ENCODE measurements around the gene DDX10.

DNA sequence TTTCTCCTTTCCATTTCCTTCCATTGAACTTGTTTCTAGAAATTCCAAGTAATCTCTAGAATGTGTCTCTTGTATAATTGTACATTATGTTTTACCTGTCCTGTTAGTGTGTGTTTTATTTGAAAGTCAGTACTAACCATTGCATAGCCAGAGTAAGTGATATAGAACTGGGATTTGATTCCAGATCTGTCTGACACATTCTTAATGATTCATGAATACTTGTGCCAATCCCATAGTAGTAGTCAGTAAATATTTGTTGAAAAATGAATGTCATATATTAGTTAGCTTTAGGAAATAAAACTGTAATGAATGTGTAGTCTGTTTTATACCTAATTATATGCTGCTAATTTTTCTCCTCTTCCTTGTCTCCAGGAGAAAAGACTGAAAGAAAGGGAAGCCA lies 186.9 kb downstream of the DDX10 start:
- TF ChIP-seq CTCF (conservative IDR thresholded peaks at IDR 0.05; ENCODE audit: low read depth in 2 of 2) (no peak), REST (IDR thresholded peaks at IDR 0.05; ENCODE audit: unreplicated experiment) (no peak), ZNF331 (CRISPR knock-in tag; IDR thresholded peaks at IDR 0.05; ENCODE audit: low read depth) (no peak), EZH2 (IDR thresholded peaks at IDR 0.05; ENCODE audit: low read depth, unreplicated experiment) (no peak), POLR2AphosphoS5 (IDR thresholded peaks at IDR 0.05; ENCODE audit: low read depth) (no peak), ZNF114 (CRISPR knock-in tag; IDR thresholded peaks at IDR 0.05) (no peak), EZH2phosphoT487 (IDR thresholded peaks at IDR 0.05; ENCODE audit: unreplicated experiment) (no peak), JUNB (IDR thresholded peaks at IDR 0.05; ENCODE audit: unreplicated experiment) (no peak), CREB1 (CRISPR knock-in tag; IDR thresholded peaks at IDR 0.05; ENCODE audit: low read depth) (no peak), NANOG (IDR thresholded peaks at IDR 0.05; ENCODE audit: borderline replicate concordance) (no peak)
